HepG2 (cell line): ENCODE data around the gene FOXN3. TPM values are rescaled to one million over a fixed set of nuclear protein-coding genes. Genes with fewer than 3 reads are reported as not detected.

ENCODE experiments used
- ATAC-seq: fragments of 200-7000 bp; cut with Tn5 transposase; 3 replicates; pipeline ENCODE4 v1.9.1; 2020; ENCODE audit warnings: mild to moderate bottlenecking, moderate library complexity
- BruUV-seq: library from RNA; stranded (reverse); fragments of 400-500 nt; replicated peaks from 2 replicates; lab custom pipeline; 2021; lab: Mats Ljungman, UMichigan
- CTCF ChIA-PET: fragments of 300-600 bp; formaldehyde crosslinking; extraction: SDS; loops from one replicate; lab custom pipeline; 2021; ENCODE audit warnings: low total read pairs, inconsistent platforms, low intra/inter-chr PET ratio; lab: Yijun Ruan, JAX
- POLR2A ChIA-PET: fragments of 350-600 bp; sonication (Branson Sonifier 250); formaldehyde crosslinking; loops from one replicate; lab custom pipeline; 2020; ENCODE audit warnings: antibody characterized with exemption, inconsistent platforms; lab: Yijun Ruan, JAX
- DNase-seq: peaks from one replicate; pipeline ENCODE4 v3.0.0-alpha.2; 2015; ENCODE audit warnings: low spot score
- FAIRE-seq: peaks from 3 replicates; lab custom pipeline; 2011; peaks lifted over from hg19 to GRCh38; lab: Jason Lieb, UNC
- H2AFZ ChIP-seq: one replicate; pipeline ENCODE4 v1.6.1; 2011; ENCODE audit warnings: low read length, inconsistent platforms
- H3K27ac ChIP-seq: fragments of 300-600 bp; 3 replicates; pipeline ENCODE4 v1.8.0; 2011; ENCODE audit warnings: mixed run types, mild to moderate bottlenecking, mixed read lengths, low read length, inconsistent platforms; ENCODE audit not compliant: insufficient read depth; ENCODE audit errors: extremely low read length
- H3K27me3 ChIP-seq, 2 experiments: fragments of 200-600 bp in 1 of 2; 2 replicates in 1 of 2; 3 replicates in 1 of 2; pipeline versions ENCODE4 v1.6.0 to v1.8.0; 2011; ENCODE audit warnings: low read length in 2 of 2, mild to moderate bottlenecking in 2 of 2, moderate library complexity in 2 of 2, inconsistent platforms in 1 of 2; ENCODE audit not compliant: insufficient read depth in 2 of 2, control insufficient read depth in 1 of 2
- H3K36me3 ChIP-seq, 2 experiments: fragments of 200-600 bp in 1 of 2; replicated peaks in 1 of 2; 2 replicates in 1 of 2; 3 replicates in 1 of 2; pipeline versions ENCODE4 v1.5.1 to v1.8.0; 2011; ENCODE audit warnings: low read length in 2 of 2, inconsistent platforms in 1 of 2; ENCODE audit not compliant: insufficient read depth in 2 of 2, control insufficient read depth in 1 of 2
- H3K4me1 ChIP-seq: 2 replicates; pipeline ENCODE4 v1.5.1; 2012; ENCODE audit warnings: low read length, inconsistent platforms; ENCODE audit not compliant: insufficient read depth
- H3K4me2 ChIP-seq: 2 replicates; pipeline ENCODE4 v1.6.0; 2011; ENCODE audit warnings: low read depth, low read length, inconsistent platforms
- H3K4me3 ChIP-seq, 3 experiments: fragments of 200-600 bp in 1 of 3; sonication (generic), shearing (Covaris generic) in 1 of 3; replicated peaks in 1 of 3; 2 replicates each; pipeline ENCODE4 v1.5.1; 2011 to 2016; ENCODE audit warnings: low read length in 3 of 3, inconsistent platforms in 2 of 3, low read depth in 2 of 3, mild to moderate bottlenecking in 2 of 3, control low read depth in 1 of 3, mixed read lengths in 1 of 3; ENCODE audit not compliant: insufficient read depth in 1 of 3
- H3K79me2 ChIP-seq: one replicate; pipeline ENCODE4 v1.6.1; 2011; ENCODE audit warnings: low read length, inconsistent platforms; ENCODE audit not compliant: insufficient read depth
- H3K9ac ChIP-seq: 2 replicates; pipeline ENCODE4 v1.6.0; 2011; ENCODE audit warnings: mild to moderate bottlenecking, low read depth, low read length, inconsistent platforms; ENCODE audit not compliant: insufficient read depth
- H3K9me3 ChIP-seq: 2 replicates; pipeline ENCODE4 v1.5.1; 2012; ENCODE audit warnings: mild to moderate bottlenecking, low read length
- H4K20me1 ChIP-seq: 2 replicates; pipeline ENCODE4 v1.6.0; 2011; ENCODE audit warnings: inconsistent platforms, mild to moderate bottlenecking, low read length, moderate library complexity; ENCODE audit not compliant: insufficient read depth
- ATF7 ChIP-seq, 2 experiments: fragments of 450-650 bp in 1 of 2; sonication (generic) in 1 of 2; formaldehyde crosslinking in 1 of 2; IDR thresholded peaks; 2 replicates each; pipeline versions ENCODE4 v1.4.0 to v1.6.1; 2016 to 2020; ENCODE audit warnings: antibody characterized with exemption in 1 of 2, mild to moderate bottlenecking in 1 of 2, missing genetic modification reagents in 1 of 2
- CEBPB ChIP-seq: IDR thresholded peaks from 2 replicates; pipeline ENCODE4 v1.6.1; 2011; ENCODE audit warnings: low read depth, low read length, improper control_type of control experiment, borderline replicate concordance
- ETS1 ChIP-seq: sonication (generic); formaldehyde crosslinking; IDR thresholded peaks from 2 replicates; pipeline ENCODE4 v1.4.0; 2020; ENCODE audit warnings: missing genetic modification reagents
- MXI1 ChIP-seq: IDR thresholded peaks from 3 replicates; pipeline ENCODE4 v1.6.1; 2012; ENCODE audit warnings: low read depth, low read length, inconsistent platforms, borderline replicate concordance
- NONO ChIP-seq, 2 experiments: fragments of 450-650 bp in 1 of 2; sonication (generic) in 1 of 2; formaldehyde crosslinking in 1 of 2; IDR thresholded peaks in 1 of 2; conservative IDR thresholded peaks in 1 of 2; 2 replicates each; pipeline versions ENCODE4 v1.6.1 to v1.8.0; 2017 to 2022; ENCODE audit warnings: mild to moderate bottlenecking in 1 of 2, missing genetic modification reagents in 1 of 2, moderate library complexity in 1 of 2
- RBM22 ChIP-seq: fragments of 200-400 bp; formaldehyde crosslinking; optimal IDR thresholded peaks from 2 replicates; pipeline ENCODE3; 2017; ENCODE audit warnings: mild to moderate bottlenecking, low read length, moderate library complexity
- RFX1 ChIP-seq: fragments of 450-650 bp; IDR thresholded peaks from 2 replicates; pipeline ENCODE4 v1.6.1; 2017
- THYN1 ChIP-seq: sonication (generic); formaldehyde crosslinking; IDR thresholded peaks from 2 replicates; pipeline ENCODE4 v1.8.1; 2023; ENCODE audit warnings: low read depth, mild to moderate bottlenecking, moderate library complexity, missing genetic modification reagents, borderline replicate concordance
- whole genome bisulfite sequencing: methylation state at CpG from one replicate; pipeline ENCODE4 v1.1.6; 2017; ENCODE audit warnings: low lambda C conversion rate; 5-methylcytosine and 5-hydroxymethylcytosine counted together
- in situ Hi-C: cut with HindIII; loops from 2 replicates; pipeline ENCODE4 v1.10.0; 2017; ENCODE audit warnings: low pct_unique_long_range_greater_than_20kb; ENCODE audit not compliant: extremely low pct_ligation_motif_present
- intact Hi-C: fragments of 100-400 bp; cut with micrococcal nuclease; formaldehyde crosslinking; loops from one replicate; pipeline ENCODE4 v1.10.0; 2022; ENCODE audit not compliant: unreplicated experiment
- polyA plus RNA-seq, 8 experiments: library from polyadenylated mRNA; depleted of rRNA in 3 of 8; stranded (reverse) in 7 of 8; unstranded in 1 of 8; fragments of >200 nt; fragmentation: Illumina TruSeq in 4 of 8; extraction: Trizol in 4 of 8; gene quantifications; 2 replicates each; pipeline versions ENCODE4 v1.2.1 to v1.2.3, GENCODE V29; 2011 to 2016; ENCODE audit warnings: low read depth in 4 of 8, missing spikeins in 1 of 8, mixed read lengths in 1 of 8; ENCODE audit not compliant: insufficient read depth in 1 of 8
- total RNA-seq, 5 experiments: library from RNA; depleted of rRNA; stranded (reverse); fragments of >200 nt; fragmentation: Illumina TruSeq; extraction: Trizol; gene quantifications; 2 replicates each; pipeline ENCODE4 v1.2.3, GENCODE V29; 2016; ENCODE audit warnings: low read depth in 1 of 5
- TF ChIP-seq, protein P1 (sequence below): sonication (generic); formaldehyde crosslinking; IDR thresholded peaks from 2 replicates; pipeline ENCODE4 v1.8.0; 2022; ENCODE audit warnings: missing genetic modification reagents, mild to moderate bottlenecking, inconsistent platforms, borderline replicate concordance
- TF ChIP-seq, protein P2 (sequence below): sonication (generic); formaldehyde crosslinking; IDR thresholded peaks from 2 replicates; pipeline ENCODE4 v1.4.0; 2020; ENCODE audit warnings: mild to moderate bottlenecking, missing genetic modification reagents

FOXN3 gene
- total and polyA plus RNA-seq, 2 of the 13 experiments (the other 11 are each of a cell fraction or from before 2014, with no cell fraction given) = 32.4 to 70.2 TPM

DNA sequence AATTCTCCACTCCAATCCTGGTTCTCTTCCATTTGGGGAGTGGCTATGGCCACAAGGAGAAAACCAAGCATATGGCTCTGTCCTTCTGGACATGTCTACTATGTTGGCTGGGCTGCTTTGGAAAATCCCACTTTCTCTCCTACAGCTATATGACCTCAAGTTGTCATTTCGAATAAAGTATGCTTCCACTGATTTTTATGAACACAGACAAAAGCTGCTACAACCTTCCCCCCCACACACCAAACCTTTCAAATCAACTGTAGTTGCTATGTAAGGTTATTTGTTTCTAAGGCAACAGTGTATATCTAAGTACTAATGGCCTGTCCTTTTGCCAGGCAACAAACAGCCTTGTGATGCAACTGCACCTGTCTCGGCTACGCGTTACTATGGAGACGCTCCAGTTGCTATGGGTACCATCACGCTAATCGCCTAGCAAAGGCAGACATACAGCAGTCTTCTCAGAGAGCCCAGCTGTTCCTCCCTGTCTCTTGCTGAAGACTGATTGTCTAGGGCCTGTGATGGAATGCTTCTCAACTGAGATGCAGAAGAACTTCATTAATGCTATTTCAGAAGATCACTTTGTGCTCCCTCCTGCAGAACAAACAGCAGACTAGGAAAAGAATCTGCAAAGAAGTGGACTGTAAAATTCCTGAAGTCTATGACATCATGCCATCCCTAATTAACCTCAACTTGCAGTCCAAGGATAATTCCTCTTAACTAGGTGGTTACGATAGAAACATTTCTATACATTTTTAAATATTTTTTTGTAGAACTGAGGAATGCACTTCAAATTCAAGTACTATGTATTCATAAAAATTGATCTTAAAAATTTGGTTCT is 67.6 kb downstream of the FOXN3 start:
- ATAC-seq = no peak
- no peak for DNase-seq
- 98% methylated on average over 8 of the region's 8 CpGs for WGBS
- no TSS peak for BruUV-seq
- H3K4me2 ChIP-seq = no peak overlapping the region
- H3K9me3 ChIP-seq = no peaks in the 10 kb centered on the region
- H2AFZ ChIP-seq = no peak overlapping the region
- peaks cover 58% of the 10 kb centered on the region for H3K79me2 ChIP-seq
- in situ Hi-C loops (no loop called here), intact Hi-C loops (loop anchor here (2.0 to 10.0 kb wide), 3 partner anchors 41 to 135 kb away; partner anchors contain the start of gene FOXN3)
- no peak for FAIRE-seq
- H3K27ac ChIP-seq = peak overlapping the region; percentile 89
- TF ChIP-seq, protein P1, sequence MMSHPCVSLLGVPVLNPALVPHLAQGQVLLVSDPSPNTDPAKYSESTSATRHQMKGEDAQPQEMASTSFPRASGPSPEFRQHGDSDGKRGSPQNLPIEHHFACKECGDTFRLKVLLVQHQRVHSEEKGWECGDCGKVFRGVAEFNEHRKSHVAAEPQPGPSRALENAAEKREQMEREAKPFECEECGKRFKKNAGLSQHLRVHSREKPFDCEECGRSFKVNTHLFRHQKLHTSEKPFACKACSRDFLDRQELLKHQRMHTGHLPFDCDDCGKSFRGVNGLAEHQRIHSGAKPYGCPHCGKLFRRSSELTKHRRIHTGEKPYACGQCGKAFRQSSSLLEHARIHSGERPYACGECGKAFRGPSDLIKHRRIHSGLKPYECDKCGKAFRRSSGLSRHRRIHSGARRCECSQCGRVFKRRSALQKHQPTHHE (CRISPR knock-in tag) = no peak
- TF ChIP-seq THYN1 (no peak), RFX1 (peak; percentile 60), NONO (IDR thresholded peaks at IDR 0.05) (no peak), NONO (CRISPR knock-in tag; conservative IDR thresholded peaks at IDR 0.05) (no peak), ATF7 (IDR thresholded peaks at IDR 0.05) (peak; percentile 69), ATF7 (CRISPR knock-in tag; IDR thresholded peaks at IDR 0.05) (no peak), CEBPB (peak; percentile 17; the same call in 1 of the 2 replicates), ETS1 (CRISPR knock-in tag) (no peak), MXI1 (peak; percentile 19; the same call in 1 of the 3 replicates), RBM22 (peak; percentile 87)
- TF ChIP-seq, protein P2, sequence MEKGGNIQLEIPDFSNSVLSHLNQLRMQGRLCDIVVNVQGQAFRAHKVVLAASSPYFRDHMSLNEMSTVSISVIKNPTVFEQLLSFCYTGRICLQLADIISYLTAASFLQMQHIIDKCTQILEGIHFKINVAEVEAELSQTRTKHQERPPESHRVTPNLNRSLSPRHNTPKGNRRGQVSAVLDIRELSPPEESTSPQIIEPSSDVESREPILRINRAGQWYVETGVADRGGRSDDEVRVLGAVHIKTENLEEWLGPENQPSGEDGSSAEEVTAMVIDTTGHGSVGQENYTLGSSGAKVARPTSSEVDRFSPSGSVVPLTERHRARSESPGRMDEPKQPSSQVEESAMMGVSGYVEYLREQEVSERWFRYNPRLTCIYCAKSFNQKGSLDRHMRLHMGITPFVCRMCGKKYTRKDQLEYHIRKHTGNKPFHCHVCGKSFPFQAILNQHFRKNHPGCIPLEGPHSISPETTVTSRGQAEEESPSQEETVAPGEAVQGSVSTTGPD (CRISPR knock-in tag) = no peak
- no peaks in the 10 kb centered on the region for H4K20me1 ChIP-seq
- no peak overlapping the region for H3K9ac ChIP-seq
- peaks cover 53% of the 10 kb centered on the region for H3K4me1 ChIP-seq
- no peaks in the 10 kb centered on the region for H3K27me3 ChIP-seq
- peaks cover 23 to 50% of the 10 kb centered on the region in 2 experiments for H3K36me3 ChIP-seq
- ChIA-PET CTCF (no interaction called here), POLR2A (interaction anchor here (1.2 kb wide), 1 partner anchor 10 kb away, joined by 4 read pairs; no protein-coding TSS in a partner anchor)
- H3K4me3 ChIP-seq = no peak overlapping the region
